NCI-H1694 (cell line): ENCODE data around the gene TBC1D22A.
"Not testable (repeated sequence)": the region's sequence is repeated elsewhere in the genome, so short reads cannot be mapped to it uniquely, and the experiment has no call there.

Experiments used
- DNase-seq: peaks from one replicate; lab custom pipeline; 2025; lab: John Stamatoyannopoulos, UW

The TBC1D22A gene

GRCh38 chr22:46762238-46763050, at the start of gene TBC1D22A:
Gene TBC1D22A, plus strand, starts transcription at chr22:46762650. Its CDS starts 137 bp downstream, at chr22:46762787.
- DNase-seq, result peak; percentile 92

DNA sequence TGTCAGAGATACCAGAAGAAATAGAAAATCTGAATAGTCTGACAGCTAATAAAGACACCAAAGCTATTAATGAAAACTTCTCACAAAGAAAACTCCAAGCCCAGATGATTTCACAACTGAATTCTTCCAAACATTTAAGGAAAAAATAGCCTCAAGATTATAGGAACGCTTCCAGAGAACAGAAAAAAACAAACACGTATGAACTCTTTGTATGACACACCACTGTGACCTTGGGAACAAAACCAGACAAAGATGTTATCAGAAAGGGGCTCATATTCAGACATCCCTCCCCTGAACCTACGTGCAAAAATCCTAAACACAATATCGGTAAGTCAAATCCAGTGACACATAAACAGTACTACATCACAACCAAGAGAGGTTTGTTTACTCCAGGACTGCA, 47.9 kb upstream of the TBC1D22A start:
- no peak for DNase-seq

DNA sequence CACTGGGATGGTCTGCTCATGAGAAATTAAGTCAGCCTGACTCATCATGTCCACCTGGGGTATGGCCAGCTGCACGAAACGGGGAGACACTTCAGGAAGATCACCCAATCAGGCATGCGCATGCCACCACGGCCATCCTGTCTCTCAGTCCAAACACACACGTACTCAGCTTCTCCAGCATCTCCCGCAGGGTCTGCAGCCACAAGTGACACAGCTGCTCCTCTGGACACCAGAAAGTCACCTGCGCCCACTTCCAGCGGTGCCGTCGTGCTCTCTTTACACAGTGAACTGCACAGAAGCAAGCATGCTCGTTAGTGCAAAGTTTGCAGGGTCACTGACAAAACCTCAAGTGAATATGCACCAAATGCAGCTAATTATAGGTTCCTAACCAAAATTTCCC, 42.5 kb upstream of the TBC1D22A start:
- DNase-seq, result no peak

GRCh38 chr22:46721501-46722085, 40.9 kb upstream of the TBC1D22A start:
- DNase-seq, result no peak

- no peak for DNase-seq
Observed at GRCh38 chr22:46723882-46724281, 38.6 kb upstream of the TBC1D22A start.

GRCh38 chr22:46725096-46725495, 37.4 kb upstream of the TBC1D22A start:
- DNase-seq, result no peak

- peak; percentile 46 for DNase-seq
Observed at GRCh38 chr22:46726066-46726985, 36.1 kb upstream of the TBC1D22A start.

GRCh38 chr22:46726986-46727317, 35.5 kb upstream of the TBC1D22A start:
- no peak for DNase-seq

GRCh38 chr22:46727813-46728364, 34.6 kb upstream of the TBC1D22A start:
- no peak for DNase-seq

- DNase-seq, result no peak
Observed at GRCh38 chr22:46728470-46728869, 34.0 kb upstream of the TBC1D22A start.

GRCh38 chr22:46730568-46731245, 31.7 kb upstream of the TBC1D22A start:
- DNase-seq, result peak; percentile 16

DNA sequence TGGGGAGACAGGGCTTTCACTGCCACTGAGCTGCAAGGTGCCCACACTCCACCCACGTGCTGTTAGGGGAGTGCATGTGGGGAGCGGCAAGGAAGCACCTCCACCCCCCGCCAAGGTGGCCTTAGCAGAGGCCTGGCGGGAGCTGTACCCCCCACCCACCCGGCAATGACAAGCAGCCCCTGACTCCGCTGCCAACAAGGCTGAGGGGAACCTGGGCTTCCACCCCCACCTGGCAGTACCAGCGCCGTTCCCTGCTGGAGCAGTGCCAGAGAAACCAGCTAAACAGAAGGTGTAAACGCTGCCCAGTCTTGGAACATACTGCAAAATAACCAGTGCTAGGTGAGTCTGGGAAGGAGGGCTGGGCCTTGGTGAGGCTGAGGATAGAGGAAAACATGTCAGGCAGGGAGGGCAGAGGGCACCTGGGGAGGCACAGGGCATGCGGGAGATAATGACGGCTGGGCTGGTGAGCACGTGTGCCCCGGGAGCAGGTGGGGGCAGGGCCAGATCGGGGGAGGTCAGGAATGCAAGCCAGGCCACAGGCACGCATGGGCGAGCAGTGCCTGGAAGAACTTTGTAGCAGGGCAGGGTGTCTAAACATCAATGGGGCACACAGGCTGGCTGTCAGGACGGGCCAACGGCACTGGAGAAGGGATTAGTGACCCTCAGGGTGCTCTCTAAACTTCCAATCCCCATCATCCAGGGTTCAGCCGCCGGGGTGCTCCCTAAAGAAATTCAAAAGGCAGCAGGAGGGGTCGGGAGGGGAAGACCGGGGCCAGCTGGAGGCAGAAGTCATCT, 31.0 kb upstream of the TBC1D22A start:
- DNase-seq, result no peak

GRCh38 chr22:46732041-46732379, 30.4 kb upstream of the TBC1D22A start:
- no peak for DNase-seq

DNA sequence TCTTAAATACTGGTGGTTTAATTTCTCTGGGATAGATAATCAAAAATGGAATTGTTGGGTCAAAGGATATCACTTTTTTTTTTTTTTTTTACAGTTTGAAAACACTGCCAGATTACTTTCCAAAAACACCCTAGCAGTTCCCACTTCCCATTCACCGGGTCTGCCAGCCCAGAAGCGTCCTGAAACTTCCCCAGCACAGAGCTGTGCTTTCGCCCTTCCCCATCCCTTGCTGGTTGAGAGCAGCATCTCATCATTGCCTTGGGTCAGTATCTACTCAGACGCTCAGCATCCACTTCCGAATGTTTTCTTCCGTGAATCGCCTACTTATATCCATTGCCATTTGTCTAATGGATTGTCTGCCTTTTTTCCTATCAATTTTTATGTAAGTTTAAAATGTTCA, 29.9 kb upstream of the TBC1D22A start:
- no peak for DNase-seq

- not testable (repeated sequence) for DNase-seq
Observed at GRCh38 chr22:46734213-46734722, 28.2 kb upstream of the TBC1D22A start.

DNA sequence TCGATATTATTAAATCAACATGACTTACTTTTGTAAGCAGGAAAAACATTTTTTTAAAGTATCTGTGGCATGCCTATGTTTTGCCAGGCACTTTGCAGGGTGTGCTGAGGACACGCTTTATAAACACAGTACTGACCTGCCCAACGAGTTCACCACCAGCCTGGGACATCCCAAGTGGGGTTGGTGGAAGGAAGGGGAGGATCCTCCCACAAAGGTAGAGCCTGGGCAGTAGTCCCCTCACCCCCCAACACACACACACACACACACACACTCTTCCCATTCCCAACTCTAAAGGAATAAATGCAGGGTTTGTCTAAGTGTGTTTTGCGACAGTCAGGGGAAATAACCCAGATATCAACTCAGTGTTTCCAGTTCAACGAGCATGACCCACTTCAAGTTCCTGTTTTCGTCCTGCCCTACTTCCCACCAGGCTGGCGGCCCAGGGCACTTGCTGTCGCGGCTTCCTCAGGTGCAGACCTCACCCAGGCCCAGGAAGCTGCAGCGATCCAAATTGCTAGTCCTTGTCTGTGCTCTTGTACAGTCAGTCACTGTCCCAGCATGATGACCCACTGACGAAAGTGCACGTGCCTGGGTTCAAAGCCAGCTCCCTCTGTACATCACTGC, 27.5 kb upstream of the TBC1D22A start:
- no peak for DNase-seq

DNA sequence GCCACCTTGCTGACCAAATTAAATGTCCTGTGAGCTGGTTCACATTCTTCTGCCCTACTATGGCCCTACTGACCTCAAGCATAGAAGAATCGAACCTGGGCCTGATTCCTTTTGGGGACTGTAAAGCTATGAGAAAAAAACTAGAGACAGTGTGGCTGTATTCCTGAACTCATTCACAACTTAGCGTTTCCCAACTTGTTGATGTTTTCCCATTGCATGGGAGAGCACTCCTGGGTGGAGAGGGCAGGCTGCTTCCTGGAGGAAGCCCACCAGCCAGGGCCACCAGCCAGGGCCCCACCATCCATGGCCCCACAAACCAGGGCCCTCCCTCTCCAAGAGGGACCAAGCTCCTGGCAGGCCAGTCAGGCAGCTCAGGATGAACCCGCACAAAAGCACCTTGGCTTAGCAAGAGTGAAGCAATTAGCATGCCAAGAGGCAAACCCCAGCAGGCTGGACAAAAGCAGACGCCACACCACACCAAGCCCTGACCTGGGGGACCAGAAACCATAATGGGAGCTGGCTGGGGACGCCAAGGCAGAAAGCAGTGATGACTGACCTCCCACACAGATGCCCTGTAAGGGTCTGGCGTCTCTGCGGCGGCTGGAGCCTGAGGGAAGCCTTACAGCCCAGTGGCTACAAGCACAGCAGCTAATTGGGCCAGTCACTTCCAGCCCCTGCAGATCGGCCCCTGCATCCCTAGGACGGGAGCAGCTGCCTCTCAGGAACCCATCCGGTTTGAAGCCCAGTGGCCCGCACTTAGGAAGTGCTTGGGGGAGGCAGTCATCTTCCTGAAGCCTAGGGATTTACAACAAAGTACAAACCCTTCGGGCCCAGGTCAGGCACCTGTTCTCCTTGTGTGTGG, 26.5 kb upstream of the TBC1D22A start:
- no peak for DNase-seq

GRCh38 chr22:46736705-46737104, 25.7 kb upstream of the TBC1D22A start:
- DNase-seq, result no peak
